B cell (primary cell): ENCODE measurements around the gene RBM44.

Source experiments
- CTCF ChIP-seq: fragments of 200-600 bp; IDR thresholded peaks from one replicate; pipeline ENCODE4 v1.8.0; 2022; ENCODE audit warnings: antibody characterized with exemption, mild to moderate bottlenecking
- EZH2 ChIP-seq: IDR thresholded peaks from 2 replicates; pipeline ENCODE4 v1.6.1; 2012; ENCODE audit warnings: borderline replicate concordance, low read depth, mild to moderate bottlenecking, moderate library complexity, low read length; ENCODE audit not compliant: insufficient read depth, poor library complexity, severe bottlenecking

GRCh38 chr2:237827421-237827987, 28.9 kb downstream of the RBM44 start:
- no peak for TF ChIP-seq CTCF
- TF ChIP-seq EZH2: no peak
